ENCODE data around the gene CUX1.

- TF ChIP-seq CTCF (IDR thresholded peaks at IDR 0.05) (no peak), EZH2phosphoT487 (IDR thresholded peaks at IDR 0.05) (no peak)
Measured at GRCh38 chr7:101970801-101971200, 153.4 kb downstream of the CUX1 start.

Data from neural progenitor cell (in vitro differentiated cells).